Measurements from ENCODE around the gene LDAH. TPM values are rescaled to one million over a fixed set of nuclear protein-coding genes. Genes with fewer than 3 reads are reported as not detected.
A peak's percentile ranks its signal among the peaks of the same experiment; 100 is the strongest.
"Not testable (repeated sequence)": the region's sequence is repeated elsewhere in the genome, so short reads cannot be mapped to it uniquely, and the experiment has no call there.

Gene LDAH
- total RNA-seq = 11.6 TPM

DNA sequence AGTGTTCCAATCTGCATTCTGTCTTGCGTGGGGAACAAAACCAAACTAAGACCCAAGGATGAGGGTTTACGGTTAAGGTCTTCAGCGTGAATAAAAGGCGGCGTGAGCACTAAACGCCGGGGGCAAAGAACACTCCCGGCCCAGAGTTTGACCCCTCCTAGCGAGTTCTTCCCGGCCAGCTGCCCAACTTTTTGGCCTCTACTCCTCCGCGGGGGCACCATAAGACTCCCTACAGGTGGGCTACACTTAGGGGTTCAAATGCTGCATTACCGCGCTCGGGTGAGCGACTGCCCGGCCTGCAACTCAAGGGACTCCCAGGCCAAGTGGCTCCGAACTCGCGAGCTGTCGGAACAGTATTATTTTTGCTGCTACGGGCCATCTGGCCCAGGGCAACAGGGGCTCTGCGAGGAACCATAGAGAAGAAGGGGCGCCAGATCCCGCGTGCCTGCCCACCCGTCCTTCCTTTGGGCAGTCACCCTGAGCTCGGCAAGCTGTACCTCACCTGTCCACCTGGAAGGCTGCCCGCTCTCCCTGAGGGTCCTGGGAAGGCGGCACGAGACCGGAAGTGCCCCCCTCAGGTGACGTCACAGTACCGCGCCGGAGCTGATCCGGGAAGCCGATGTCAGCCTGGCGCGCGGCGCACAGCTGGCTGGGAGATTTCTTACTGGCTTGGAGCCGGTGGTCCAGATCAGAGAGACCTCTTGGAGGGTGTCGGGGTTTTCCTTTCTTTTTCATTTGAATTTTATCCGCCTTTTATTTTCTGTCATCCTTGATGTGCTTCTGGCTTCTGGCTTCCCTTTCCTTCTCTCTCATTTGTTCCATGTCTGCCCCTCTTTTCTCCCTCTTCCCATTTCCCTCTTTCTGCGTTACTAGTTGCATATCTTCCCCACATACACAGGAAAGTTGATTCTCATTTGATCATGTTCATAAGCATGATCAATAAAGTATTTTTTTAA is at the start of gene LDAH:
TSS of gene LDAH (minus strand) at position 567 of the 956 bp plus-strand sequence. CDS start 21,638 bp downstream, outside the sequence.
- DNase-seq = peak; percentile 98

DNA sequence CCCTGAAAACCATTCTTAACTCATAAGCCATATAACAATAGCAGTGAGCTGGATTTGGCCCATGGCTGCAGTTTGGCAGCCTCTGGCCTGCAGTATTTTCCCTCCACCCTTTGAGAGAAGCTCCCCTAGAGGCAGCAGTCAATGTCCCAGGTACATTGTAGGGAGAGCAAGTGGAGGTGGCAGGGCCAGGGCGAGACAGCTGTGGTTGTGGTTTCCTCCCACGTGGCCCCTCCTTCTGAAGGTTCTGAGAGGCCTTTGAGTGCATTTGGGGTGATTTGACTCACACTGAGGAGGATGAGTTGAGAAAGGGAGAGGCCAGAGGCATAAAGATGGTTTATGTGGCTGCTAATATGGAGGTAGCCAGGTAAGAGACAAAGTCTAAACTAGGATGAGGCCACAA is 45.5 kb upstream of the LDAH start:
- no peak for DNase-seq

DNA sequence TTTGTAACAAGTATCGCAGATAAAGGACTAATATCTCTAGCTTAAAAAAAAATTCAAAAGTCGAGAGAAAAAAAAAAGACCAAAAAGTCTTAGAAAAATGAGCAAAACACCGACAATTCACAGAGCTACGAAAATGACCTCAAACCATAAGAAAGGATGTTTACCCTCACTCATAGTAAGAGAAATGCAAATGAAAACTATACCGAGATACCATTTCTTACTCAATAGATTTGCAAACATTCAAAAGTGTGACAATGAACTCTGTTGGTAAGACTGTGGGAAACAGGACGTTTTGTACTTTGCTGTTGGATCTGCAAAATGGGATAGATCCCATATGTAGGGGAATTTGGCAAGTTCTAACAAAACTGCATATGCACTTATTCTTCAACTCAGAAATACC is 39.9 kb upstream of the LDAH start:
- DNase-seq = no peak

DNA sequence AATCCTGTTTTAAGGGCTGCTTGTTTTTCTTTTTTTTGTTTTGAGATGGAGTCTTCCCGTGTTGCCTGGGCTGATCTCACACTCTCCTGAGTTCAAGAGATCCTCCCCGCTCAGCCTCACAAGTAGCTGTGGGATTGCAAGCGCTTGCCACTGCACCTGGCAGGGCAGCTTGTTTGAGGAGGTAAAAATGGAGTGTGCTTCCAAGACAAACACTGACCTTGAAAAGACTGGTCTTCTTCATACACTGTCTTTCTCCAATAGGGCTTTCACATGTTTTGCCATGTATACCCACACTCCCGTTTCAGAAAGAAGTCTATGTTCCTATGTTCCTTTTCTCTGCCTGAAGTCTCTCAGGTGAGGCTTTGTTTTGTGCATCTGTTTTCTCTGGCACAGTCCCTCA is 32.6 kb upstream of the LDAH start:
- DNase-seq = no peak

DNA sequence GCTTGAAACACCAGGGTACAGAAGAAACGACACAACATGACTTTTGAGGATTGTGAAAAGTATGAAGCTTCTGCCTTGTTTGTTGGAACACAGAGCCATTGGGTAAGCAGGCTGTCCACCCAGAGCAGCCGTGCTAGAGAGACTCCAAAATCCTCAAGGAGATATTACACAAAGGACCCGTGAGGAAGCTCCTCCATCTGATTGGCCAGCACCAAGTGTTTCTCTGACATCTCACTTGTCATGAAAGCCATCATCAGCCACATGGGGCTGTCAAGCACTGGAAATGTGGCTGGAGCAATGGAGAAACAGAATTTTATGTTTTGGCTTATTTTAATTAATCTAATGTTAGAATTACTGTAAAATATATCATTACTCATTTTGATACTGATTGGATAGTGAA is 29.8 kb upstream of the LDAH start:
- no peak for DNase-seq

DNA sequence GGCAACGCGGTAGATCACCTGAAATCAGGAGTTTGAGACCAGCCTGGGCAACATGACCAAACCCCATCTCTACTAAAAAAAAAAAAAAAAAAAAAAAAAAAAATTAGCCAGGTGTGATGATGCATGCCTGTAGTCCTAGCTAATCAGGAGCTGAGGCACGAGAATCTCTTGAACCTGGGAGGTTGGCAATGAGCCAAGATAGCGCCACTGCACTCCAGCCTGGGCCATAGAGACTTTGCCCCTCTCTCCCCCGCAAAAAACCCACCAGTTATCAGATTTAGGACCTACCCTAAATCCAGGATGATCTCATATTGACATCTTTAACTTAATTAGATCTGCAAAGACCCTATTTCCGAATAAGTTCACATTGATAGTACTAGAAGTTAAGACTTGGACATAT is 29.2 kb upstream of the LDAH start:
- DNase-seq = no peak

DNA sequence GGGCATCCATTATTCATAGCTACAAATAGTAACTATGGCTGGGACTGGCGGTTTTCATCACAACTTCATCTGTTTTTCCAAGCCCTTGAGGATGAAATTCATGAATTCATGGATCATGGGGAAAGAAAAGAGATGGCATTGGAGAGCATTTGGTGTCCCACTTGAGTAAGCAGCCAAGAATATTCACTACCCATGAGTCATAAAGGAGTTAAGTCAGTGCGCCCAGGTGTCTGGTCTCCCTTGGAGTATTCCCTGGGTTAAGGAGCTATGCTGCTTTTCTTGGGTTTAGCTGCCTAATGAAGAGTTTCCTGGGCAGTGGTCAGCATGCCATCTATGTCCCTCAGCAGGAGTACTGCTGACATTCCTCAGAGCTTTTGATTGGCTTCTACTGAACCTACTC is 21.3 kb upstream of the LDAH start:
- DNase-seq = no peak

DNA sequence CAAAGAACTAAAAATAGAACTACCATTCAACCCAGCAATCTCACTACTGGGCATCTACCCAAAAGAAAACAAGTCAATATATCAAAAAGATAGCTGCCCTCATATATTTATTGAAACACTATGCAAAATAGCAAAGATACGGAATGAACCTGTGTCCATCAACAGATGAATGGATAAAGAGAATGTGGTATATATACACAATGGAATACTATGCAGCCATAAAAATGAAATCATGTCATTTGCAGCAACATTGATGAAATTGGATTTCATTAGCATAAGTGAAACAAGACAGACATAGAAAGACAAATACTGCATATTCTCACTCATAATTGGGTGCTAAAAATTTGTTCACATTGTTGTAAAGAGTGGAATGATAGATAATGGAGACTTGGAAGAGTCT is 16.2 kb upstream of the LDAH start:
- DNase-seq = no peak

DNA sequence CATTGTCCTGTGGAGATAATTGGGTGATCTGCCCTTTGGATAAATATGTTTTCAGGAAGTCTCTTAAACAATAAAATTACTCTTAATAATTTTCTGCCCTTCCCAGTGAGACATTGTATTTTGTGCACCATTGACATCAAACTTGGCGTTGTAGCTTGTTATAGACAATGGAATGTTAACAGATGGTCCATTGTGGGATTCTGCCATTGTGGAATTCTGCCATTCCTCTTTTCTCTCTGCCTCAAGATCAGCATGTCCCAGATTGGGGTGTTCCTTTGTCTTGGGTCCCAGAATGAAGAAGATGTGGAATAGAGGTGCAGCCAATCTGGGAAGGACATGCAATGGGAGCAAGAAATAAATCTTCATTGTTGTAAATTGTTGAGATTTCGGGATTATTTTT is 15.1 kb upstream of the LDAH start:
- no peak for DNase-seq

DNA sequence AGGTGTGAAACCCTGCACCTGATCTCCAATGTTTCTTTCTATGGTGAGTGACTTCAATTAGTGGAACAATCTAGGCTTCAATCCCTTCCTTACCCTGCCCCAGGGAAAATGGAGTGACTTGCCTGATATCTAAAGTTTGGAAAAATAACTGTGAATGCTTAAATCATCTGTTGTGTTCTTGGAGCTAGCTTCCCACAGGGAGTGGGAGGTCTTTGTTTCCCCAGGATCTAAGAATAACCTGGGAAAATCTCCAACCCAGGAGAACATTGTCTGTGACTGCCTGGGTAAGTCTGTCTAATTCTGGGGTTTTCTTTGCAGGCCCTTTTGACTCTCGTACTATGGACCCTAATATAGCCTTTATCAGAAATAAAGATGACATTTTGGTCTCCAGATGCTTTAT is 13.6 kb upstream of the LDAH start:
- no peak for DNase-seq

DNA sequence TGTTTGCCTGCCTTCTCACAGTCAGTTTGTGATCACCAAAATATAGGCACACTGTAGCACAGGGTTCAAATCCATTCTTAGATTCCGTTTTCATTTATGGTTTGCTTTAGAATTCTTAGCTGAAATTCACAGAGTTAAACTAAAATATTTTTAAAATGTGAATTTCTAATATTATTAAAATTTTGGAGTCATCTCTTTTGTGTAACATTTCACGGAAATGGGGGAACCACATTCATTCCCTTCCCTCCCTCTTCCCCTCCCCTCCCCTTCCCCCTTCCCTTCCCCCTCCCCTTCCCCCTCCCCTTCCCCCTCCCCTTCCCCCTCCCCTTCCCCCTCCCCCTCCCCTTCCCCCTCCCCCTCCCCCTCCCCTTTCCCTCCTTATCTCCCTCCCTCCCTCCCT is 11.4 kb upstream of the LDAH start:
- no peak for DNase-seq

DNA sequence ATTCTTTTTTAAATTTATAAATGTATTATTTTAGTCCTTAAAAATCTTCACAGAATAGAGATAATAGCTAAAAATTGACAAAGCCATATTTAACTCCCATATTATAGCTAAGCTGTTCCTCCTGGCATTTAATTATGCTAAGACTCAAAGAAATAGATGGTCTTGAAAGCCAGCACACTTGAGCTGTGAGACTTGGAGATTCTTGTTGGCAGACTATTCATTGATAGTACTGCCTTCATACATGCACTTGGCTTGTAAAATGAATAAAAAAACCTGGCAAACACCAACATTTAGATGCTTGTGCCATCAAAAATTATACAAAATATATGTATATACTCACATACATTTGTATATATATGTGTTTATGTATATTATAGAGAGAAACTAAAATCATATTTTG is 9.7 kb upstream of the LDAH start:
- no peak for DNase-seq

DNA sequence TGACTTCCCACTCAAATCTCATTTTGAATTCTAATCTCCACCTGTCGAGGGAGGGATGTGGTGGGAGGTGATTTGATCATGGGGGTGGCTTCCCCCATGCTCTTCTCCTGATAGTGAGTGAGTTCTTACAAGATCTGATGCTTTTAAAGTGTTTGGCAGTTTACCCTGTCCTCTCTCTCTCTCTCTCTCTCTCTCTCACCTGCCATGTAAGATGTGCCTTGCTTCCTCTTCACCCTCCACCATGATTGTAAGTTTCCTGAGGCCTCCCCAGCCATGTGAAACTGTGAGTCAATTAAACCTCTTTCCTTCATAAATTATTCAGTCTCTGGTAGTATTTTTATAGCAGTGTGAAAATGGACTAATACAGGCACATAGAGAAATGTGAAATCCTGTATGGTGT is 7.0 kb upstream of the LDAH start:
- DNase-seq = no peak

DNA sequence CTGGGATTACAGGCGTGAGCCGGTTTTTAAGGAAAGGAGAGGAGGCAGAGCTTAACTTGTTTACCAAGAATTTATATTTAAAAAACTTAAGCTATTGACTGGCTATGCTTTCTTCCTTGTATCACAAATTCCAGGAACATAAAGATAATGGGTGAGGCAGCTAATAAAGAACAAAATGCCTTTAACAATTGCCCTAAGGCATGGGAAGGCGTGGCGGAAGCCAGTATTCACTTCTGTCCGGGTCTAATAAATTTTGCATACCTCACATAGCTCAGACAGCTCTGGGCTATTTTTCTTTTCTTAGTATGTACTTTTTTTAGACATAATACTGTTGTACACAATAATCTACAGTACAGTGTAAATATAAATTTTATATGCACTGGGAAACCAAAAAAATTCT is 1.0 kb upstream of the LDAH start:
- no peak for DNase-seq

DNA sequence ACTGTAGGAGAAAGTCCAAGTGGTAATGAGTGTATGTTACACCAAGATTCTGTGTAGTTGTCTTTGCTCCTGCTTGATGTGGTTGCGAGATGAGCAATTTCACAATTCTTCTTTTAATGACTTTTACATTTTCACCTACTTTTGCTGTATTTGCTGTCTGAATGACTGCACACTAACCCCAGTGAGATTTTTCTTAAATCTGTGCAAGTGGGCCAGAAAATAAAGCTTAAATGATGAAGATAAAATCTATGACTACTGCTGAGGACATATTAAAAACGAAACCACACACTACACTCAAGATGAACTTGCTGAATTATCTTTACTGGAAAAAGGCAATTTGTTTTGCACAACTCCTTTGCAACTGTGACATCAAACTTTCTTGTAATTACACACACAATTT is 4.1 kb downstream of the LDAH start:
- DNase-seq = no peak

DNA sequence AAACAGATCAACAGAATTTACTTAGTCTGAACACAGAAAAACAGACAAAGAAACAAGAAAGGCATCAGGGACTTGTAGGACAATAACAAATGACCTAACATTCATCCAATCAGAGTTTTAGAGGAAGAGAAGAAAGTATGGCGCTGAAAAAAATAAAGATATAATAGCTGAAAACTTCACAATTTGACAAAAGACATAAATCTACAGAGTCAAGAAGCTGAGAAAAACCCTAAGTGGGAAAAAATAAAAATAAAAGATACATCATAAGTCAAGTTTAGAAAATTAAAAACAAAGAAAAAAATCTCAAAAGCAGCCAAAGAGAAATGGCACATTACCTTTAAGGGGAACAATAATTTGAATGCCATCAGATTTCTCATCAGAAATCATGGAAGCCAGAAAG is 7.7 kb downstream of the LDAH start:
- DNase-seq = no peak

DNA sequence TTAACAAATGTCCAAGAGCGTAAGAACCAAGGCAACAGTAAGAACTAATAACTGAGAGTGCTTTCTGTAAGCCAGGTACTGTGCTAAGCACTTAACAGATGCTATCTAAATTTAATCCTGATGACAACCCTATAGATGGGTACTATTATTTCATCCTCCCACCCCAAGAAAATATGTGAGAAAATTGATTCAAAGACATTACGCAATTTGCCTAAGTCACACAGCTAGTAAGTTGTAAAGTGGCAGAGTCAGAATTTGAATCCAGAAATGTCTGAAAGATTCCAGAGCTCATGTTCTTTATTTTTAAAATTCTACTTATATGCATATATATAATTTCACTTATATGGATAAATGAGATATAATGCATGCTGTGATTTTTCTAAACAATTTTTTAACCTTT is 10.1 kb downstream of the LDAH start:
- no peak for DNase-seq

DNA sequence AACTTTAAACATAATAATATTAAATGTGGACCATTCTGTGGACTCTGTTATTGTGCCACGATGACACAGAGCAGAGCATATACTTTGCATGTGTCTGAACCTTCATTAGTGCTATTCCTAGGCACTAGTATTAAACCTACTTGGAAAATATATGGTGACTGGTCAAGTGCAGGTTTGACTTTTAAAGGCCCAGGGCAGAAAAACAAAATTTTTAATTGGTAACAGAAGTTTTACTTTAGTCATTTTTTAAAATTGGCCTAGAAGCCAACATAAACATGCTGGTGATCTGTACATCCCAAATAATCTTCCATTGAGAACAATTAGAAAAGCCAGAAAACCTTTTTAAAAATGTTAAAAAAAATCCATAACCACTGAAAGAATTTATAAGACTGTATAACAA is 16.6 kb downstream of the LDAH start:
- DNase-seq = no peak

DNA sequence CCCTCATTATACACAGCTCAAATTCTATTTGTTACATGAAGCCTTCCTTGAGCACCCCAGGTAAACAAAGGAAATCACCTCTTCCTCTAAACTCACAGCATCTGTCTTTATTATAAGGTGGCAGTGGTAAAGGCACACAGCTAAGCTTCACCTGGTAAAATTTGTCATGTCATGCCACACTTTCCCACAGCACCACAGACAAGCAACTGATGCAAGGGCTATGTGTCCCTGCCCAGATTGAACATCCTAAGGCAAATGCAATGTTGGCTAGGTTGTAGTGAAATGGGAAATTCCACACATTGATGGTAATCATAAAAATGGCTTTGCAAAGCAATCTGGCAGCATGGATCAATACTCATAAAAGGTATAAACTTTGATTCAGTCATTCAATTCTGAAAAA is 18.9 kb downstream of the LDAH start:
- DNase-seq = no peak

DNA sequence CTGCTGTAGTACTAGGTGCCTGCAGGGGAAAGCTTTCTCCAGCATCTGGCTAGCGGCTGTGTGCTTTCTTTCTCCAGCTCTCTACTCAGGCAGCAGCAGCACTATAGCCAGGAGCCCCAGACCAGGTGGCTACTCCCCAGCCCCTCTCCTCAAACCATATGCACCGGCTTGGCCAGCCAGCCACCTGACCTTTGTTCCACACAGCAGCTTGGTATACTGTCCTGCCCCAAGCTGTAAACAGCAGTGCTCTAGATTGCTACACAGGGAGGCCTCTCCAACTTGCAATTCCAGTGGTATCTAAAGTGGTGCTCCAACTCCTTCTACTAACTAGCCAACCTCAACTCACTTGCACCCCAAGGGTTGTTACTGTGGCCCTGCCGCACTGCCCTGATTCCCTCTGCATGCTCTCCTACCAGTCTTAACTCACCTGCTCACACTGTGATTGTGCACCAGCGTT is 19.6 kb downstream of the LDAH start:
- no peak for DNase-seq

DNA sequence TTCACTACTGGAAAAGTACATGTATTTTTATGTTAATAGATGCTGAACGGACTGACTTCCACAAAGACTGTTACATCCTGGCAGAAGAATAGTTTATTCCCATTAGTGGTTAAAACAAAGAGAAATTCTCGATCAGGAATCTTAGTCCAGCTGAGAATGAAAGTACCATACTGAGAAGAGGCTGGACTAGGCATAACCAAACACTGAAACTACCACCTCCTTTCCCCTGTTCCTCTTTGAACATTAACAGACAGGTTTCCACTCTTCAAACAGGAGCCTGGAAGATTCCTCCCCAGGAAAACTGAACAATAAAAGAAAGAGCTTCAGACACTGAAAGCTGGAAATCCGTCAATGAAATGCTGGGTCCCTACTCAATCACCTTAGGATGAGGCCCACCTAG is 25.8 kb downstream of the LDAH start:
- DNase-seq = no peak

DNA sequence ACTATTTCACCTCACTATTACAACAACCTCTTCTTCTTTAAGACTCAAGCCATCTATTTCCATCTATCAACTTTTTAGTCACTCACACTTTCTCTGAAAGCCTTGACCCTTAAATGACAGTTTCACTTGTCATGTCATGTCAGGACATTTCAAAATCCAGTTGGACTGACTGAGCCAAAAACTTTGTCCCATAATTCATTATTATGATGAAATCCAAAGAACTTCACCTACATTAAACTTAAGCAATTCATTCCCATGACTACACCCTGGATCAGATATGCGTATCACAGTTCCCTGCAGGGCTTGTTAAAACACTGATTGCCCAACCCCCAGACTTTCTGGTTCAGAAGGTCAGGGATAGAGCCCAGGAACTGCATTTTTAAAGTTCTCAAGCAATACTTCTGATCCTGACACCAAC is 26.5 kb downstream of the LDAH start:
- DNase-seq = no peak

DNA sequence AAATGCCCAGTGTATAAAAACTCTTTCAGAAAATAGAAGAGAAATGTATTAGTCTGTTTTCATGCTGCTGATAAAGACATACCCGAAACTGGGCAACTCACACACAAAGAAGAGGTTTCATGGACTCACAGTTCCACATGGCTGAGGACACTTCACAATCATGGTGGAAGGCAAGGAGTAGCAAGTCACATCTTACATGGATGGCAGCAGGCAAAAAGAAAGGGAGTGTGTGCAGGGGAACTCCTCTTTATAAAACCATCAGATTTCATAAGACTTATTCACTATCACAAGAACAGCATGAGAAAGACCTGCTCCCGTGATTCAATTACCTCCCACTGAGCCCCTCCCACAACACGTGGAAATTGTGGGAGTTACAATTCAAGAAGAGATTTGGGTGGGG is 29.0 kb downstream of the LDAH start:
- not testable (repeated sequence) for DNase-seq

DNA sequence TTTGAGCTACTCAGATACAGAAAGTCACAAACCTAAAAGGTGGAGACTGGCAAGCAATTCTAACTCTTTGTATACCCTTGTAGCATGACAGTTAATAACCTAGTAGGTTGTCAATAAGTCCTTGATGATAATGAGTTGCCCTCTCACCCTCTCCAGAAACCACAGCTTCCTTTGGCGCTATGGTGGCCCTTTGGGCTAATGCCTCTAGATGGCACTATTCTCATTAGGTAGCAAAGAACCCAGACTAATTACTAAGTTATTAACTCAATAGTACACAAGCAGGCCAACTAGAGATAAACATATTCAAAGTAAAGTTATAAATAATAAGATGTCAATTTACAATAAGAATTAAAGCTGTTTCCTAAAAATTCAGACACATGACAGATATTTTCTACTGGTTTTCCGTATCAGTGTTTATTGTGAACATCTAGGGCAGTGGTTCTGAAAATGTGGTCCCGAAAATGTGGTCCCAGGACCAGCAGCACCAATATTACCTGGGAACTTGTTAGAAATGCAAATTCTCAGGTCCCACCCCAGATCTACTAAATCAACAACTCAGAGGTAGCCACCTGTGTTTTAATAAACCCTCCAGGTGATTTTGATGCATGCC is 41.1 kb downstream of the LDAH start:
- DNase-seq = no peak
